ENCODE results near the gene CD93.

DNA sequence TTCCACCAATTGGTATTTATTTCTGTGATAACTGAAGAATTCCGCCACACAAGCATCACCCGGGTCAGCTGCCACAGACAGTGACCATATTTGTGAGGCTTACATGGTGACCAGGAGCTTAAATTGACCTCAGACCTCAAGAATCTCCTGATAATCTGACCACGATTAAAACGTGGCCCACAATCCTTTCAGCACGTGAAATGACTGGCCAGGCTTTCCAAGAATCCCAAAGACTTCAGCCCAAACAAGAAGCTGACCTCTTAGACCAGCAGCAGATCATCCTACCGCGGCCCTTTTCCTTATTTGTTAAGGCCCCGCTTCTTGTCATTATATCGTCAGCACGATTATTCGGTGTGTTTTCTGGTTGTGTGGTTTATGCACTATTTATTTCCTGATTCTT, 45.6 kb upstream of the CD93 start:
- TF ChIP-seq, protein P1, sequence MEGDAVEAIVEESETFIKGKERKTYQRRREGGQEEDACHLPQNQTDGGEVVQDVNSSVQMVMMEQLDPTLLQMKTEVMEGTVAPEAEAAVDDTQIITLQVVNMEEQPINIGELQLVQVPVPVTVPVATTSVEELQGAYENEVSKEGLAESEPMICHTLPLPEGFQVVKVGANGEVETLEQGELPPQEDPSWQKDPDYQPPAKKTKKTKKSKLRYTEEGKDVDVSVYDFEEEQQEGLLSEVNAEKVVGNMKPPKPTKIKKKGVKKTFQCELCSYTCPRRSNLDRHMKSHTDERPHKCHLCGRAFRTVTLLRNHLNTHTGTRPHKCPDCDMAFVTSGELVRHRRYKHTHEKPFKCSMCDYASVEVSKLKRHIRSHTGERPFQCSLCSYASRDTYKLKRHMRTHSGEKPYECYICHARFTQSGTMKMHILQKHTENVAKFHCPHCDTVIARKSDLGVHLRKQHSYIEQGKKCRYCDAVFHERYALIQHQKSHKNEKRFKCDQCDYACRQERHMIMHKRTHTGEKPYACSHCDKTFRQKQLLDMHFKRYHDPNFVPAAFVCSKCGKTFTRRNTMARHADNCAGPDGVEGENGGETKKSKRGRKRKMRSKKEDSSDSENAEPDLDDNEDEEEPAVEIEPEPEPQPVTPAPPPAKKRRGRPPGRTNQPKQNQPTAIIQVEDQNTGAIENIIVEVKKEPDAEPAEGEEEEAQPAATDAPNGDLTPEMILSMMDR (IDR thresholded peaks at IDR 0.05; ENCODE audit: low read depth, low read length) = no peak
- TF ChIP-seq EZH2phosphoT487 (IDR thresholded peaks at IDR 0.05; ENCODE audit: low read depth) = no peak

All from OCI-LY3 (cell line).